Measurements from ENCODE around the gene WFDC11.
A peak's percentile ranks its signal among the peaks of the same experiment; 100 is the strongest.
"Not testable (repeated sequence)": the region's sequence is repeated elsewhere in the genome, so short reads cannot be mapped to it uniquely, and the experiment has no call there.

Gene WFDC11

DNA sequence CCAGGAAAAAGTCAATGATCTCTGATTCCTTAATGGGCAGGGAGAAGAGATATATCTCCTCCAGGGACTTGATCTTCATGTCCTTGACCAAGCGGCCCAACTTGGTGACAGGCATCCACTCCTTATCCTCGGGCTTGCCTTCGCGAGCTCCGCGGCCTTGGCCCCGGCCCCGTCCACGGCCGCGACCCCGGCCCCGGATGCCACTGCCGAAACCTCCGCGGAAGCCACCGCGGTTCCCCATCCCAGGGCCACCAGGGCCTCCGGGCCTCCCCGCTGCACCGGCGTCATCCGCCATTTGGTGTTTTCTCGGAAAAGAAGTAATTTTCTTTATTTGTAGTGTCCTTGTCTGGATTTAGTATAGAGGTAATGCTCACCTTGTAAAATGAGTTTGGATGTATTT is 29.0 kb downstream of the WFDC11 start:
- not testable (repeated sequence) for DNase-seq (ENCODE audit: low spot score in 2 of 2); H3K4me3 Mint-ChIP-seq; ATAC-seq; H3K9me3 Mint-ChIP-seq; H3K4me1 Mint-ChIP-seq; H3K36me3 Mint-ChIP-seq; H3K27ac Mint-ChIP-seq

DNA sequence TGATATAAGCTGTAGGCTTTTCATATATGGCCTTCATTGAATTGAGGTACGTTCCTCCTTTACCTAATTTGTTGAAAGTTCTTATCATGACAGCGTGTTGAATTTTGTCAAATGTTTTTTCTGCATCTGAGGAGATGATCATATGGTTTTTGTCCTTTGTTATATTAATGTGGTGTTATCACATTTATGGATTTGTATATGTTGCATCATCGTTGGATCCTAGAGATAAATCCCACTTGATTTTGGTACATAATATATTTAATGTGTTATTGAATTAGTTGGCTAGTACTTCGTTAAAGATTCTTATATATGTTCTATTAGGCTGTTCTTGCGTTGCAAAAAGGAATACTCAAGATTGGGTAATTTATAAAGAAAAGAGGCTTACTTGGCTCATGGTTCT is 30.4 kb downstream of the WFDC11 start:
- DNase-seq (ENCODE audit: low spot score in 2 of 2): no peak
- H3K9me3 Mint-ChIP-seq: no peaks in the 10 kb centered on the region
- no peaks in the 10 kb centered on the region for H3K36me3 Mint-ChIP-seq
- ATAC-seq: no peak
- H3K4me3 Mint-ChIP-seq: no peak overlapping the region
- no peaks in the 10 kb centered on the region for H3K4me1 Mint-ChIP-seq
- no peak overlapping the region for H3K27ac Mint-ChIP-seq

DNA sequence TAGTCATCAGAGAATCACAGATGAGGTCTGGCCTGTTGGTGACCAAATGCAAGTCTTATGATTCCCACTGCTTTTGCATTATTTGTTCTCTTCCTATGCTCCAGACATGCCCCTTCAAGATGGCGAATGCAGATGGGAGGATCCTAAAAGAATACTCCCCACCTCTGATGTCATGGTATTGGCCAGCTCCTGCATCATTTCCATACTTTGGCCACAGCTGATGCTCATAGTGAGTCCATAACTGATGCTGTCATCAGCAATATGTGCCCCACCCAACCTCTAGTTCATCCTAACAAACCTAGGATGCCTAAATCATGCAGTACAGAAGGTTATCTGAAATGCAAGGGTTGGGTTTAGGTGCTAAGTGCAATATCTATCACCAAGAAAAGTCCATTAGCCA is 33.5 kb downstream of the WFDC11 start:
- Mint-ChIP-seq H3K4me3 (no peak overlapping the region), H3K4me1 (no peaks in the 10 kb centered on the region), H3K36me3 (no peaks in the 10 kb centered on the region), H3K9me3 (no peaks in the 10 kb centered on the region), H3K27ac (no peak overlapping the region)
- ATAC-seq (no peak), DNase-seq (ENCODE audit: low spot score in 2 of 2) (no peak)

DNA sequence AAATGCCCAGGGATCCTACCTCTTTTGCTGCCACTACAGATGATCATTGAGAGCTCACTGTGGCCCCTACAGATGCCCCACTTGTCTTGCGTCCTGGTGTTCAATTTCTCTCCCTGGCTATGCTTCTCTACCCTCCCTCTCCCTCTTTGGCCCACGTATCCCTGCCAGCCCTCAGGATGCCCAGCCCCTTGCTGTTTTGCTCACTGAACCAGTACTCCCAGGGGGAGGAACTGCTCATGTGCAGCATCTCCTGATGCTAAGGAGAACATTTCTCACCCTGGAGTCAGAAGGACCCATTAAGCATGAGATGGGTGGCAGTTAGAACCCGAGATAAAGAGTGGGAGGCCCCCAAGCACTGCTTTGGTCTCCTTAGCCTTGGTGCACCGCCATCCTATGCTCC is 38.9 kb downstream of the WFDC11 start, which contains the start of gene WFDC9:
Gene WFDC9, minus strand, starts transcription at position 101 of the 400 bp plus-strand sequence. CDS start 21,103 bp downstream, outside the sequence.
- ATAC-seq: no peak
- H3K9me3 Mint-ChIP-seq: no peaks in the 10 kb centered on the region
- H3K4me3 Mint-ChIP-seq: no peak within 1 kb of the TSS
- no peak for DNase-seq (ENCODE audit: low spot score in 2 of 2)
- no peak within 1 kb of the TSS for H3K27ac Mint-ChIP-seq
- H3K4me1 Mint-ChIP-seq: no peaks in the 10 kb centered on the region
- H3K36me3 Mint-ChIP-seq: no peaks in the 10 kb centered on the region

DNA sequence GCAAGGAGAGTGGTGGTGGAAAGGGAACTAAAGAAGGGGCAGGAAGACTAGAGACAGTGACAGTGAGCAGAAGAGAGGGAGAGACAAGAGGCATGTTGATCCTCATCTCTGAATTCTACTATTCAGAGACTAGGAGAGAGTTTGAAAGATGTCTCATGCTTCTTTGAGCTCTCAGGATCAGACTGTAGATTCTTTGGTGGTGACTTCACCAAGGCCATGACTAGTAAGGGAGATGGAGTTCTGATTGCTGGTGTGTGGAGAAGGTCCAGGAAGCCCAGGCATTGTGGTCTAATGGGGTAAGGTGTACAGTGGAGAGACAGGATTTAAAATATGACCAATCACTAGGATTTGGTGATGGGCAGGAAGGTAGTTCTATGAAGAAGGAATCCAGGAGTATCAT is 39.7 kb downstream of the WFDC11 start:
- no peak overlapping the region for H3K4me3 Mint-ChIP-seq
- H3K27ac Mint-ChIP-seq: no peak overlapping the region
- no peaks in the 10 kb centered on the region for H3K9me3 Mint-ChIP-seq
- H3K4me1 Mint-ChIP-seq: no peaks in the 10 kb centered on the region
- ATAC-seq: no peak
- H3K36me3 Mint-ChIP-seq: no peaks in the 10 kb centered on the region
- no peak for DNase-seq (ENCODE audit: low spot score in 2 of 2)

DNA sequence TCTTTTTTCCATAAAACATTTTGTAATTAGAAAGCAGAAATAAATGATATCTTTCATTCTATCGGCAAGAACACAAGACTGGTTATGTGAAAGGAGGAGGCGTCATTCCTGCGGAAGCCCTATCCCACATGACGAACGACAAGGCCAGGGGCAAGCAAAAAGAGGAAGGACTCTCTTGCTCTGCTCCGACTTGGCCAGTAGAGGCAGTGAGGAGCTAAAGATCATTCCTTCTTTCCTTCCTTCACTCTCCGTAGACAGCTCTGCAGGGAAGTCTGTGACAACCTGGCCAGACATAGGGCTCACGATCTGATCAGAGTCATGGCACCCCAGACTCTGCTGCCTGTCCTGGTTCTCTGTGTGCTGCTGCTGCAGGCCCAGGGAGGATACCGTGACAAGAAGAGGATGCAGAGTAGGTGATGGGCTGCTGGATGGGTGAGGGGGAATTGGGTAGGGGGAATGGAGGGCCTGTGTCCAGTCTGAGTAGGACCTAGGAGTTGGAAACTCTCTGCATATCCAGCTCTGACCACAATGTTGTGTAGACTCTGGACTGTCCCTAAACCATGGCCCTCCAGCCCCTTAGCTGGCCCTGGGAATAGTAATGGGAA is 40.4 kb downstream of the WFDC11 start, which contains the start of gene WFDC10A:
Gene WFDC10A, plus strand, starts transcription at position 244 of the 605 bp plus-strand sequence. Its CDS starts 75 bp downstream, at position 319.
- Mint-ChIP-seq H3K9me3 (no peaks in the 10 kb centered on the region), H3K36me3 (no peaks in the 10 kb centered on the region), H3K4me3 (no peak within 1 kb of the TSS), H3K27ac (no peak within 1 kb of the TSS), H3K4me1 (no peaks in the 10 kb centered on the region)
- DNase-seq (ENCODE audit: low spot score in 2 of 2) (peak in 1 of 2 donors; percentile 7), ATAC-seq (peak; percentile 77)

DNA sequence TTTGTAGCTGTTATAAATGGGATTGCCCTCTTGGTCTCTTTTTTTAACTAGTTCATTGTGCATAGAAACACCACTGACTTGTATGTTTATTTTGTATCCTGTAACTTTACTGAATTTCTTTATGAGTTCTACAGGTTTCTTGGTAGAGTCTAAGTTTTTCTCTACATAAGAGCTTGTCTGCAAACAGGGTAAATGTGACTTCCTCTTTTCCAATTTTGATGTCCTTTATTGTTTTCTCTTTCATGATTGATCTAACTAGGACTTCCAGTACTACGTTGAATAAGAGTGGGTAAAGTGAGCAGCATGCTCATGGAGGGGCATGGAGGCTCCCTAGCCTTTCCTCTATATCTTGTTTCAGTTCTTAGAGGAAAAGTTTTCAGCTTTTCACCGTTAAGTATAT is 43.5 kb downstream of the WFDC11 start:
- no peak overlapping the region for H3K4me3 Mint-ChIP-seq
- no peak overlapping the region for H3K27ac Mint-ChIP-seq
- H3K4me1 Mint-ChIP-seq: no peaks in the 10 kb centered on the region
- DNase-seq (ENCODE audit: low spot score in 2 of 2) (no peak), ATAC-seq (no peak)
- H3K36me3 Mint-ChIP-seq: no peaks in the 10 kb centered on the region
- H3K9me3 Mint-ChIP-seq: no peaks in the 10 kb centered on the region

DNA sequence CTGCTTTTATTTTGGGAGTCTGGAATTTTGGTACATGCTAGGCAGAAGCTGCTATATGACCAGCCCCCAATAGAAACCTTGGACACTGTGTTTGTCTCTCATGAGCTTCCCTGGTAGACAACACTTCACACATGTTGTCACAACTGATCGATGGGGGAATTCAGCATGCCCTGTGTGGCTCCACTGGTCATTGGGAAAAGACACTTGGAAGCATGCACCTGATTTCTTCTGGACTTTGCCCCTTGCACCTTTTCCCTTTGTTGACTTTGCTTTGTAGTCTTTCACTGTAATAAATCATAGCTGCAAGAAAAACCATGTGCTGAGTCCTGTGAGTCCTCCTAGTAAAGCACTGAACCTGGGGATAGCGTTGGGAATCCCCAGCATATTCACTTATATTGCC is 48.4 kb downstream of the WFDC11 start:
- Mint-ChIP-seq H3K4me3 (no peak overlapping the region), H3K36me3 (peaks cover 5% of the 10 kb centered on the region), H3K4me1 (no peaks in the 10 kb centered on the region), H3K9me3 (no peaks in the 10 kb centered on the region), H3K27ac (no peak overlapping the region)
- ATAC-seq (no peak), DNase-seq (ENCODE audit: low spot score in 2 of 2) (no peak)

DNA sequence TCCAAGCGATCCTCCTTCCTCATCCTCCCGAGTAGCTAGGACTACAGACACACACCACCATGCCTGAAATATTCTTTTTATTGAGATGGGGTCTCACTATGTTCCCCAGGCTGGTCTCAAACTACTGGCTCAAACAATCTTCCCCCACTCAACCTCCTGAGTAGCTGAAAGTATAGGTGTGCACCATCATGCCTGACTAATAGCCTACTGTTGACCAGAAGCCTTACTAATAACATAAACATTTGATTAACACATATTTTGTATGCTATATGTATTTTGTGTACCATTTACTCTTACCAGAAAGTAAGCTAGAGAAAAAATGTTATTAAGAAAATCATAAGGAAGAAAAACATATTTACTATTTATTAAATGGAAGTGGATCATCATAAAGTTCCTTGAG is 52.4 kb downstream of the WFDC11 start:
- peaks cover 5% of the 10 kb centered on the region for H3K36me3 Mint-ChIP-seq
- DNase-seq (ENCODE audit: low spot score in 2 of 2) (no peak), ATAC-seq (no peak)
- no peaks in the 10 kb centered on the region for H3K9me3 Mint-ChIP-seq
- H3K27ac Mint-ChIP-seq: no peak overlapping the region
- no peaks in the 10 kb centered on the region for H3K4me1 Mint-ChIP-seq
- H3K4me3 Mint-ChIP-seq: no peak overlapping the region

DNA sequence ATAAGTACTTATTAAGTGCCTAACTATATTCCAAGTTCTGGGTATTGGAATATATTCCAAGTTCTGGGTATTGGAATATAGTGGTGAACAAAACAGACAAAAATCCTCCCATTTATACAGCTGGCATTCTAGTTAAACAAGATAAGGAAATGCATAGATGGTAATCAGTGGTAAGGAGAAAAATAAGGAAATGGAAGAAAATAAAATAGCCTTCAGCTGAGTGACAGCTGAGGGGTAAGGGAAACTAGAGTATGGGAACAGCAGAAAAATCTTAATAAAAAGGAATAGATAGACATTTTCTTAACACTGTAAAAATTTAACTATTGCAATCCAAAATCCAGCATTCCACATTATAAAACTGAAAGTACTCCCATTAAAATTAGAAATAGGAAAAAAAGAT is 57.7 kb downstream of the WFDC11 start:
- Mint-ChIP-seq H3K4me3 (no peak overlapping the region), H3K9me3 (peaks cover 3% of the 10 kb centered on the region), H3K36me3 (no peaks in the 10 kb centered on the region), H3K4me1 (no peaks in the 10 kb centered on the region), H3K27ac (no peak overlapping the region)
- no peak for ATAC-seq
- DNase-seq (ENCODE audit: low spot score in 2 of 2): no peak

DNA sequence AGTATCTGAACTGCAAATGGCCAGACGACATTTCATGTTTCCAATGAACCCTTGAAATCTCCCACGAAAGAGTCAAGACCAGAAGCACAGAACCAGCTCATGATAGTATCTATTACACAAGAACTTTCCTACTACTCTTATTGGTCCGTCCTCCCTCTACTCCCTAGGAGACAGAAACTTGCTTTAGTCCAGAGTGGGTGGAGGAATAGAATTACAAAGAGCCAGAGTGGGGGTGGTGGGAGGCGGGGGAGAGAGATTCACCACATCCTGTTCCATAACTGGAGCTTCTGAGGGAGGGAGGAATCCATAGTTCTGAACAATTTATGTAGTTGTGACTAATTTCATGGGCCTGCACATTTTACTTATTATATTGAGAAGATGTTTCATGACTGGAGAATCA is 59.0 kb downstream of the WFDC11 start:
- H3K27ac Mint-ChIP-seq: no peak overlapping the region
- no peak overlapping the region for H3K4me3 Mint-ChIP-seq
- no peaks in the 10 kb centered on the region for H3K36me3 Mint-ChIP-seq
- DNase-seq (ENCODE audit: low spot score in 2 of 2) (no peak), ATAC-seq (peak; percentile 84)
- H3K4me1 Mint-ChIP-seq: no peaks in the 10 kb centered on the region
- peaks cover 7% of the 10 kb centered on the region for H3K9me3 Mint-ChIP-seq

DNA sequence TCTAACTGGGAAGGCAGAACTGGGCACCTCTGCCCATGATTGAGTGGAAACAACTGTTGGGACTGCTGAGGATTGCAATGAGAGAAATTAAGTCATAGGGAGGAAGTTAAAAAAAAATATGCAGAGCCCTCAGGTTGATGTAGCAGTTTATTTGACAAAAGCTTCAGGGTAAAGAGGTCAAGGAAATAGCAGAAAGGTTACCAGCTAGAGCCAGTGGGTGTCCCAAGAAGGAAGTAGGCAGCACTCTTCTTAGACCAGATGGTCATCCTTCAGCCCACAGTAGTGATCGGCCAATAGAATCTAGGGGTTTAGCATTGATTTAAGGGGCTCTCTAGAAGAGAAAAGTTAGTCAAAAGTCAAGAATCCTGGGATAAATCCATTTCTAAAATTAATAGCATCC is 62.2 kb downstream of the WFDC11 start:
- DNase-seq (ENCODE audit: low spot score in 2 of 2) (no peak), ATAC-seq (no peak)
- H3K36me3 Mint-ChIP-seq: no peaks in the 10 kb centered on the region
- H3K4me1 Mint-ChIP-seq: no peaks in the 10 kb centered on the region
- H3K27ac Mint-ChIP-seq: no peak overlapping the region
- peaks cover 10% of the 10 kb centered on the region for H3K9me3 Mint-ChIP-seq
- H3K4me3 Mint-ChIP-seq: no peak overlapping the region

All from stimulated activated effector memory CD8-positive, alpha-beta T cell treated with anti-CD3 and anti-CD28 coated beads, Interleukin-12 subunit alpha, Interleukin-12 subunit beta, amount 100 ng/mL, for 72 hours (primary cell).